Gastroesophageal sphincter (tissue), 4 donors: Measurements from ENCODE around the gene SLC24A5. TPM values are rescaled to one million over a fixed set of nuclear protein-coding genes. Genes with fewer than 3 reads are reported as not detected.

Experiments
- ATAC-seq: fragments of 150-250 bp; one replicate; pipeline ENCODE4 v1.9.1; 2016; ENCODE audit warnings: mild to moderate bottlenecking, moderate library complexity
- H3K27ac ChIP-seq, 4 donors: fragments of 200-600 bp; sonication (generic) in 3 of 4; 1 replicate in 3 of 4; 2 replicates in 1 of 4; pipeline ENCODE4 v1.5.1; 2016 to 2019
- H3K27me3 ChIP-seq: fragments of 200-600 bp; sonication (generic); one replicate; pipeline ENCODE4 v1.5.1; 2019
- H3K36me3 ChIP-seq, 2 donors: fragments of 200-600 bp; sonication (generic); one replicate each; pipeline ENCODE4 v1.5.1; 2019; ENCODE audit warnings: control low read depth in 1 of 2
- H3K4me1 ChIP-seq, 3 donors: fragments of 200-600 bp; sonication (generic); 1 replicate in 2 of 3; 2 replicates in 1 of 3; pipeline ENCODE4 v1.5.1; 2016 to 2019; ENCODE audit warnings: control low read depth in 2 of 3
- H3K4me3 ChIP-seq, 2 donors: fragments of 200-600 bp; sonication (generic); one replicate each; pipeline ENCODE4 v1.5.1; 2019; ENCODE audit warnings: mild to moderate bottlenecking in 1 of 2, moderate library complexity in 1 of 2
- H3K9me3 ChIP-seq, 3 donors: fragments of 200-600 bp; sonication (generic); one replicate each; pipeline ENCODE4 v1.5.1; 2017 to 2019; ENCODE audit warnings: control low read depth in 2 of 3
- CTCF ChIP-seq, 4 experiments: fragments of 200-600 bp in 2 of 4; fragments of 450-650 bp in 2 of 4; sonication (generic) in 1 of 4; IDR thresholded peaks; one replicate each; pipeline ENCODE4 v1.5.1; 2017 to 2019; ENCODE audit warnings: antibody characterized with exemption in 4 of 4, mild to moderate bottlenecking in 2 of 4, moderate library complexity in 2 of 4
- EP300 ChIP-seq: sonication (generic); formaldehyde crosslinking; IDR thresholded peaks from one replicate; pipeline ENCODE4 v1.6.1; 2017; ENCODE audit warnings: antibody characterized with exemption, mild to moderate bottlenecking
- POLR2A ChIP-seq, 2 donors: fragments of 450-650 bp; IDR thresholded peaks; one replicate each; pipeline ENCODE4 v1.6.1; 2017; ENCODE audit warnings: antibody characterized with exemption in 2 of 2, mild to moderate bottlenecking in 2 of 2, moderate library complexity in 1 of 2
- POLR2AphosphoS5 ChIP-seq: sonication (generic); formaldehyde crosslinking; IDR thresholded peaks from one replicate; pipeline ENCODE4 v1.6.1; 2017; ENCODE audit warnings: antibody characterized with exemption
- WGBS, 2 donors: methylation state at CpG; one replicate each; pipeline ENCODE4 v1.1.5; 2018; ENCODE audit warnings: low coverage in 1 of 2; 5-methylcytosine and 5-hydroxymethylcytosine counted together
- total RNA-seq, 4 donors: library from RNA; depleted of rRNA; stranded (reverse); fragments of >200 nt; gene quantifications; one replicate each; pipeline ENCODE4 v1.1.0, GENCODE V29; 2016

SLC24A5 gene
- total RNA-seq, 4 donors from 2014 or later = not detected

DNA sequence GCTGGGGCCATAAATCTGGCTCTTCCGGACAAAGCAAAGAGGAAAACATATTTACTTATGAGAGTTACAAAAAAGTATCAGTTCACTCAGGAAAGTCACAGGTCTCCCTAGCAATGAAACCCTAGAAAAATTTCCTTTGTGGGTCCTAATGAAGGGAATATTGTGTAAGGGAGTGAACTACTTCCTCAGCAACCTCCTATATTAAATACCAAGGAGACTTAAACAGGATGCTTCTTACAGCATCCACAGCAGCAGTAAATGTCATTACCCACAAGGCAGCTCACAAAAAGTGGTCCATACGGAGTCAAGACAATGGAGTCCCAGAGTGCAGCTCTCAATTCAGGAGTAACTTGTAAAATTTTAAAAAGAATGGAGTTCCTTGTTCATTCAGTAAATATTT is 14.9 kb upstream of the SLC24A5 start:
- WGBS, 2 donors = 69 to 75% methylated on average over 1 to 2 of the region's 2 CpGs
- no peaks in the 10 kb centered on the region for H3K9me3 ChIP-seq
- no peaks in the 10 kb centered on the region for H3K27me3 ChIP-seq
- no peak overlapping the region for H3K27ac ChIP-seq
- peaks cover 0 to 4% (median 0%) of the 10 kb centered on the region in 3 donors for H3K4me1 ChIP-seq
- TF ChIP-seq CTCF (IDR thresholded peaks at IDR 0.05) = no peak
- no peak for TF ChIP-seq POLR2AphosphoS5
- TF ChIP-seq EP300 = no peak
- TF ChIP-seq POLR2A (IDR thresholded peaks at IDR 0.05) = no peak
- no peak for ATAC-seq
- H3K4me3 ChIP-seq = no peak overlapping the region
- no peaks in the 10 kb centered on the region for H3K36me3 ChIP-seq

DNA sequence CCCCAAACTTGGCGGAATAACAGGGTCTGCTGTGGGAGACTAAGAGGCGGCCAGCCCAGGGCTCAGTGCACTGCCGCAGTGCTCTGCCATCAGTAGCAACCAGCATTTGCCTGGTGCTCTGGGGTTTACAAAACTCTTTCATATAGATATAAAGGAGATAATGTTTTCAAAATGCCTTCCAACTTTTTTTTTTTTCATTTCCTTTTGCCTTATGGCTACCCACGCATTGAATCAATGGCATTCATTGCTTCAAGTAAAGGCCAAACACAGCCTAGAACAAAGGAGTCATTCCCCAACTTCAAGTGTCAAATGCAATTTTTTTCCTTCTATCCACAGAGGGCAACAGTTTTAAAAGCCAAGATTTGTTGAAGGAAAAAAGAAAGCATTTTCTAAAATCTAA is 11.6 kb upstream of the SLC24A5 start:
- TF ChIP-seq POLR2A (IDR thresholded peaks at IDR 0.05) = no peak
- no peak for TF ChIP-seq EP300
- TF ChIP-seq CTCF (IDR thresholded peaks at IDR 0.05) = no peak
- TF ChIP-seq POLR2AphosphoS5 = no peak
- WGBS, 2 donors = 90% methylated on average over 4 of the region's 4 CpGs; no CpG with 5 or more reads in 1 of the 2 donors
- no peak overlapping the region for H3K27ac ChIP-seq
- no peaks in the 10 kb centered on the region for H3K27me3 ChIP-seq
- no peaks in the 10 kb centered on the region for H3K9me3 ChIP-seq
- no peaks in the 10 kb centered on the region for H3K36me3 ChIP-seq
- ATAC-seq = no peak
- peaks cover 0 to 4% (median 0%) of the 10 kb centered on the region in 3 donors for H3K4me1 ChIP-seq
- no peak overlapping the region for H3K4me3 ChIP-seq

DNA sequence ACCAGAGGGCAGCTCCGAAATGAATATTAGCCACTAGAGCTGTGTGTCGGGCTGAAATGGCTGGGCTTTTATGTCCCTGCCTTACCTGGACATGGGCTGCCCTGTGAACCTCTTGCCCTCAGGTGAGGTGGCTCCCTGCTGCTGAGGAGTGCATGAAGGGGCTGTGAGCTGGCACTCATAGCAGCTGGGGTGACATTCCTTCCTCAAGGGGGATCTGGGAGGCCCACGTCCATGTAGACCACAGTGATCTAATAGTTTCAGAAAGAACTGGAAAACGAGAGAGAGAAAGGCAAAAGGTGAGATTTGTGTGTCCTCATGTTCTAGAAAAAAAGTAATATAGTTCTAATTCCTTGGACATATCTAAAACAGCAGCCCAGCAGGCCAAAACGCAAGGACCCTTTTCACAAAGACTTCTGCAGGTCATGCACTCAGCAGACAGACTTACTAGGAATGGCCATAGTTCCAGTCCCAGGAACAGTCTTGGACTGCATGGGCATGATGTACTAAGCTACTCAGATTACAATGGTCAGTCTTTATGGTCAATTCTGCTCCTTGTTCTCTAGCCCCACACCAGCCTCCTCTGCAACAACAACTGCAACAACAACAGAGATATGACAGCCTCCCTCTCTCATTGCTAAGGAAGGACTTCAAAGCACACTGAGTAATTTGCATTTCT is 10.8 kb upstream of the SLC24A5 start:
- Histone ChIP-seq H3K36me3 (no peaks in the 10 kb centered on the region), H3K4me3 (no peak overlapping the region), H3K27ac (no peak overlapping the region), H3K27me3 (no peaks in the 10 kb centered on the region), H3K9me3 (no peaks in the 10 kb centered on the region), H3K4me1 (peaks cover 0 to 4% (median 0%) of the 10 kb centered on the region in 3 donors)
- TF ChIP-seq POLR2AphosphoS5 (no peak), POLR2A (IDR thresholded peaks at IDR 0.05) (no peak), CTCF (IDR thresholded peaks at IDR 0.05) (no peak)
- ATAC-seq = no peak
- WGBS, 2 donors = 70 to 100% methylated on average over 2 to 5 of the region's 5 CpGs

GRCh38 chr15:48112242-48112641 is 8.5 kb upstream of the SLC24A5 start:
- H3K4me3 ChIP-seq = no peak overlapping the region
- WGBS, 2 donors = 29 to 47% methylated on average over 5 to 6 of the region's 6 CpGs
- no peaks in the 10 kb centered on the region for H3K36me3 ChIP-seq
- H3K27me3 ChIP-seq = no peaks in the 10 kb centered on the region
- peaks cover 0 to 4% (median 0%) of the 10 kb centered on the region in 3 donors for H3K4me1 ChIP-seq
- no peak overlapping the region for H3K27ac ChIP-seq
- ATAC-seq = peak; percentile 58
- no peaks in the 10 kb centered on the region for H3K9me3 ChIP-seq
- TF ChIP-seq POLR2A (IDR thresholded peaks at IDR 0.05) = no peak
- TF ChIP-seq POLR2AphosphoS5 = no peak
- TF ChIP-seq EP300 = no peak
- peak; percentile 10 to 61 (median 43) for TF ChIP-seq CTCF (IDR thresholded peaks at IDR 0.05)

DNA sequence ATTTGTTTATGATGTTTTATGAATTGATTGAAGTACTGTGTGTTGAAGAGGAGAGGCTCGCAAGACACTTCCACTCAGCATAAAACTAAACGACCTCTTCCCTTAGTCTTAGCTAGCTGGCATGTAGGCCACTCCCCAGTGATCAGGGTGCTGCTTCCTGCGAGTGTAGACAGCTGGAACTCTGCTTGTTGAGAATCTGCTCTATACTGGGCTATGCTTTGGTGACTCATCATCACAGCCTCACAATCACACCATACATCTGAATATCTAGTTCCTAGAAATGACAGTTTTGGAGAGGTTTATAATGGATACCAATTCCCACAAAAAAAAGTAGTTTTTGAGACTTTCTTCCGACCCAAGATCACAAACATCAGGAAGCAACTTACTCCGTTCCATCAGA is 1.5 kb upstream of the SLC24A5 start:
- Histone ChIP-seq H3K27ac (no peak overlapping the region), H3K4me3 (no peak overlapping the region), H3K27me3 (no peaks in the 10 kb centered on the region), H3K36me3 (no peaks in the 10 kb centered on the region), H3K4me1 (no peaks in the 10 kb centered on the region), H3K9me3 (no peaks in the 10 kb centered on the region)
- WGBS, 2 donors = 77 to 80% methylated on average over 4 to 5 of the region's 5 CpGs
- no peak for TF ChIP-seq CTCF (IDR thresholded peaks at IDR 0.05)
- TF ChIP-seq POLR2A (IDR thresholded peaks at IDR 0.05) = no peak
- TF ChIP-seq EP300 = no peak
- TF ChIP-seq POLR2AphosphoS5 = no peak
- ATAC-seq = no peak
